K562 treated with DMSO at 1 percent for 4 hours (cell line): Measurements from ENCODE around the gene ZIC2. TPM values are rescaled to one million over a fixed set of nuclear protein-coding genes. Genes with fewer than 3 reads are reported as not detected.

Source experiments
- total RNA-seq: library from RNA; unstranded; fragments of 300-600 nt; gene quantifications from 2 replicates; pipeline ENCODE4 v1.2.3, GENCODE V29; 2022; ENCODE audit not compliant: insufficient read depth

The ZIC2 gene
- 3.2 and 5.6 TPM in 2 replicates for total RNA-seq

GRCh38 chr13:99981735-99982035, at the start of gene ZIC2:
ZIC2 (plus strand) TSS chr13:99981784; CDS start chr13:99982065, 281 bp downstream.

GRCh38 chr13:99971576-99972189, 9.9 kb upstream of the ZIC2 start, which contains the start of gene ZIC5:
ZIC5 (minus strand) TSS chr13:99971767; CDS start chr13:99971603, 164 bp downstream.

Other genes starting within 250 kb of the ZIC2 start
- gene ZIC5, start 10.0 kb upstream of the ZIC2 start, total RNA-seq = 0.23 and 0.25 TPM in 2 replicates
- 3.5 and 6.0 TPM in 2 replicates for gene PCCA, start 107.3 kb downstream of the ZIC2 start, total RNA-seq